ENCODE data around the gene ARMC9. TPM values are rescaled to one million over a fixed set of nuclear protein-coding genes. Genes with fewer than 3 reads are reported as not detected.

Gene ARMC9, protein sequence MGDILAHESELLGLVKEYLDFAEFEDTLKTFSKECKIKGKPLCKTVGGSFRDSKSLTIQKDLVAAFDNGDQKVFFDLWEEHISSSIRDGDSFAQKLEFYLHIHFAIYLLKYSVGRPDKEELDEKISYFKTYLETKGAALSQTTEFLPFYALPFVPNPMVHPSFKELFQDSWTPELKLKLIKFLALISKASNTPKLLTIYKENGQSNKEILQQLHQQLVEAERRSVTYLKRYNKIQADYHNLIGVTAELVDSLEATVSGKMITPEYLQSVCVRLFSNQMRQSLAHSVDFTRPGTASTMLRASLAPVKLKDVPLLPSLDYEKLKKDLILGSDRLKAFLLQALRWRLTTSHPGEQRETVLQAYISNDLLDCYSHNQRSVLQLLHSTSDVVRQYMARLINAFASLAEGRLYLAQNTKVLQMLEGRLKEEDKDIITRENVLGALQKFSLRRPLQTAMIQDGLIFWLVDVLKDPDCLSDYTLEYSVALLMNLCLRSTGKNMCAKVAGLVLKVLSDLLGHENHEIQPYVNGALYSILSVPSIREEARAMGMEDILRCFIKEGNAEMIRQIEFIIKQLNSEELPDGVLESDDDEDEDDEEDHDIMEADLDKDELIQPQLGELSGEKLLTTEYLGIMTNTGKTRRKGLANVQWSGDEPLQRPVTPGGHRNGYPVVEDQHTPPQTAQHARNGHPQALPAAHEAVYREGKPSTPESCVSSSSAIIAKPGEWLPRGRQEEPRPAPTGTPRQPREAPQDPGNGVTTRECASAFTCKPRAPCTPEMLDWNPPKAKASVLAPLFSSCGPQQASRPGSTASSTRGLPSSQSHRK
- total RNA-seq (2014; rRNA removed; shearing (Covaris generic)) (15.1 and 17.7 TPM in 2 replicates), polyA plus RNA-seq (2016; fragmentation: Nextera tagmentation; extraction: Ambion mirVana) (17.3 and 17.7 TPM in 2 replicates)

DNA sequence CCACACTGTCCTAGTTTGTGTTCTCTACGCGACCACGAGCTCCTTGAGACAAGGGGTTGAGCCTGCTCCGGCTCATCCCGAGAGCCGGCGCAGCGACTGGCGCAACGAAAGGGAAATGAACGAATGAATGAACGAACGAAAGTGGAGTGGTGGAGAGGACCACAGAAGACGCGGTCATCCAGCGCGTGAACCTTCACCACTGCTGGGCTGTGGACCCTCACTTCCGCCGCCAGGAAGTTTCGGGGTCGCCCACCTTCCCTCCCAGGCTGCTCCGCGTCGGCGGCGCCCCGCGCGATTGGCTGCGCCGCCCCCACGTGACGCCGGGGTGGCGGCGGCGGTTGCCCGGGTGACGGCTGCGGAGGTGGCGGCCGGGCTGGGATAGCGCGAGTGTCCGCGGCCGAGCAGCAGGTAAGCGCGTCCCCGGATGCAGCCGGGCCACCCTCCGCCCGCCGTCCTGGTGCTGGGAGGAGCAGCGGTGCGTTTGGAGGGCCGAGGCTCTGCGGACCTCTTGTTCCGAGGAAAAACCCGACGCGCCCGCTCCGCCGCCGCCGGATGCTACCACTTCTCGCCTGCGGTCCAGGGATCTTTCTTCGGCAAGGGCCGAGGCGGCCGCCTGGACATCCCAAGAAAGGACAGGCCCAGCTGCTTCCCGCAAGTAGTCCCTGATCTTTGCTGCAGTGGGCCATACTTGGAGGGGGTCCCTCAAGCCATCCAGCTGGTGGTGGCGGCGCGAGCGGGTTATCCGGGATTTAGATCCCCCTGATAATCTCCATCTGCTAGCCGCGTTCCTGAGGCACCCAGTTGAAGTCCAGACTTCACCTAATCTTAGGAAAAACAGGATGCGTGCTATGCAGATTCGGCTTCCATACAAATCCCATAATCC lies at the start of gene ARMC9:
Gene ARMC9 (plus strand): TSS at position 341 of the 883 bp plus-strand sequence. CDS start 7,608 bp downstream, outside the sequence.
- no peaks in the 10 kb centered on the region for H4K20me1 ChIP-seq (ENCODE audit: insufficient read depth)
- DNase-seq = peak; percentile 88
- no peaks in the 10 kb centered on the region for H3K9me2 ChIP-seq (ENCODE audit: insufficient read depth)
- no peaks in the 10 kb centered on the region for H3K36me3 ChIP-seq (ENCODE audit: low read depth)
- 1 to 2% methylated on average over 70 to 80 of the region's 83 CpGs for WGBS, 2 experiments (ENCODE audit: low coverage in 1 of 2, low lambda C conversion rate in 2 of 2, missing lambda C conversion rate in 2 of 2)
- peak within 1 kb of the TSS; percentile 81 for H3K9ac ChIP-seq
- H3K27me3 ChIP-seq (replicated peaks; ENCODE audit: insufficient read depth) = no peaks in the 10 kb centered on the region
- no peak for TF ChIP-seq EZH2phosphoT487 (IDR thresholded peaks at IDR 0.05; ENCODE audit: insufficient read depth, low read depth)
- TF ChIP-seq EZH2 (IDR thresholded peaks at IDR 0.05; ENCODE audit: insufficient read depth, poor library complexity, severe bottlenecking) = no peak
- peaks cover 25% of the 10 kb centered on the region for H3K4me1 ChIP-seq (ENCODE audit: insufficient read depth)
- H3K79me2 ChIP-seq (ENCODE audit: insufficient read depth) = peaks cover 40% of the 10 kb centered on the region
- H3K4me3 ChIP-seq = peak within 1 kb of the TSS; percentile 90
- in situ Hi-C loops (cut with MboI) = loop anchor here (10.0 kb wide), 1 partner anchor 94 kb away; no protein-coding TSS in a partner anchor
- H3K9me3 ChIP-seq (ENCODE audit: low read depth) = no peaks in the 10 kb centered on the region
- H3K27ac ChIP-seq = peak within 1 kb of the TSS; percentile 75
- H2AFZ ChIP-seq = peak within 1 kb of the TSS; percentile 96
- peak within 1 kb of the TSS; percentile 95 for H3K4me2 ChIP-seq (ENCODE audit: unreplicated experiment)
- peaks cover 6% of the 10 kb centered on the region for H3F3A ChIP-seq (ENCODE audit: insufficient read depth)

DNA sequence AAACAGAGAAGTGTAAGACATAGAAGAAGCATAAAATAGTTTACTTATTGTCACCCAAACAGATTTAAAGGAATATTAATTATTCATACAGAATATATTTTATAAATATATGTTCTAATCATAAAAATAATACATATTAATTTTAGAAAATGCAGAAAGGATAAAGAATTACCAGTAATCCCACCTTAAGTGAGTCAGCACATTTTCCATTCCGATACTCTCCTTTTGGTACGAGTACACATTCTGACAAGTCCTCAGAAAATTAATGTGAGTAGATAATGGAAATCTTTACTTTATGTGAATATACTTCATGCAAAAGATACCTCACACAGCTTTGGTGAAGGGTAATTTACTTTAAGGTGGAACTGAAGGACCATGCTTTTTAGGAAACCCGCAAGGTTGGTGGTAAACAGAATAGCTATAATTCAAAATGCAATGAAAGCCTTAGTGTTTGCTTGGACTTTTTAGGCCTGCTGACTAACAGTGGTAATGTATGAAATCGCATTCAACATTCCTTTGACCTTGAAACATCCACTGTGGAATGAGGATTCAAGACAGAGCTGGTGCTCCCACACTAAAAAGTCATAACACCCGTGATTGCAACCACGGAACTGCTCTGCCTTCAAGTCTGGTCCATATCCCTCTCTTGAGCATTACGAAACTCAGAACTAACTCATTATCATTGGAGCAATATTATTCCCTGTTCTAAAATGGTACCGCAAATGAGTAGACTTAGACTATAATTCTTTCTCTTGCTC lies 45.5 kb upstream of the ARMC9 start:
- no peak overlapping the region for H3K4me2 ChIP-seq (ENCODE audit: unreplicated experiment)
- H3K9me3 ChIP-seq (ENCODE audit: low read depth) = no peaks in the 10 kb centered on the region
- H3K4me3 ChIP-seq = no peak overlapping the region
- no peak overlapping the region for H2AFZ ChIP-seq
- peaks cover 6% of the 10 kb centered on the region; the same call in 1 of the 2 replicates for H3F3A ChIP-seq (ENCODE audit: insufficient read depth)
- H3K9me2 ChIP-seq (ENCODE audit: insufficient read depth) = no peaks in the 10 kb centered on the region
- H3K4me1 ChIP-seq (ENCODE audit: insufficient read depth) = peaks cover 10% of the 10 kb centered on the region; the same call in 1 of the 2 replicates
- in situ Hi-C loops (cut with MboI) = no loop called here
- DNase-seq = peak; percentile 60
- H3K36me3 ChIP-seq (ENCODE audit: low read depth) = peaks cover 29% of the 10 kb centered on the region
- TF ChIP-seq EZH2phosphoT487 (IDR thresholded peaks at IDR 0.05; ENCODE audit: insufficient read depth, low read depth) (no peak), EZH2 (IDR thresholded peaks at IDR 0.05; ENCODE audit: insufficient read depth, poor library complexity, severe bottlenecking) (no peak)
- no peaks in the 10 kb centered on the region for H3K27me3 ChIP-seq (replicated peaks; ENCODE audit: insufficient read depth)
- WGBS, 2 experiments (ENCODE audit: low coverage in 1 of 2, low lambda C conversion rate in 2 of 2, missing lambda C conversion rate in 2 of 2) = 81 to 89% methylated on average over 8 of the region's 8 CpGs
- no peak overlapping the region for H3K9ac ChIP-seq
- H3K27ac ChIP-seq = peak overlapping the region; percentile 49; the same call in 1 of the 2 replicates
- H3K79me2 ChIP-seq (ENCODE audit: insufficient read depth) = peaks cover 5% of the 10 kb centered on the region; the same call in 1 of the 2 replicates
- H4K20me1 ChIP-seq (ENCODE audit: insufficient read depth) = no peaks in the 10 kb centered on the region

DNA sequence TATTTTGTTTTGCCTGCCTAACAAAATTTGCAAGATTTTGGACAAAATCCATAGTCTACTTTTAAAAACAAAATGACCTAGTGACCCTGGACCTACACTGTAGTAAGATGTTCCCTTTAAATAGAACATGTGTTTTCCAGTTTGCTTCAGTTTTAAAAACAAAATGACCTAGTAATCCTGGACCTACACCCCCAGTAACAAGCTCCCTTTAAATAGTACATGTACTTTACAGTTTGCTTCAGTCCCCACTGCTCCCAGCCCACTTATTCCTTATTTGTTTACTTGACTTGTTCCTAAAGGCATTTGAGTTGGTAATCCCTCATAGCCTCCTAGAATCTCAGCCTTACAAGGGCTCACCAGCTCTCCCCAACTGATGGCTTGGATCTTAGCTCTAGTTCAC lies 39.1 kb upstream of the ARMC9 start:
- H3K4me3 ChIP-seq = no peak overlapping the region
- no peaks in the 10 kb centered on the region for H4K20me1 ChIP-seq (ENCODE audit: insufficient read depth)
- peaks cover 5% of the 10 kb centered on the region; the same call in 1 of the 2 replicates for H3K79me2 ChIP-seq (ENCODE audit: insufficient read depth)
- in situ Hi-C loops (cut with MboI) = no loop called here
- no peak overlapping the region for H3K9ac ChIP-seq
- H3K27ac ChIP-seq = no peak overlapping the region
- peaks cover 9% of the 10 kb centered on the region; the same call in 1 of the 2 replicates for H3K36me3 ChIP-seq (ENCODE audit: low read depth)
- TF ChIP-seq EZH2phosphoT487 (IDR thresholded peaks at IDR 0.05; ENCODE audit: insufficient read depth, low read depth) (no peak), EZH2 (IDR thresholded peaks at IDR 0.05; ENCODE audit: insufficient read depth, poor library complexity, severe bottlenecking) (no peak)
- H3K4me1 ChIP-seq (ENCODE audit: insufficient read depth) = peaks cover 29% of the 10 kb centered on the region
- DNase-seq = no peak
- no peak overlapping the region for H3K4me2 ChIP-seq (ENCODE audit: unreplicated experiment)
- no peaks in the 10 kb centered on the region for H3K27me3 ChIP-seq (replicated peaks; ENCODE audit: insufficient read depth)
- no peaks in the 10 kb centered on the region for H3K9me3 ChIP-seq (ENCODE audit: low read depth)
- no peaks in the 10 kb centered on the region for H3K9me2 ChIP-seq (ENCODE audit: insufficient read depth)
- peaks cover 35% of the 10 kb centered on the region for H3F3A ChIP-seq (ENCODE audit: insufficient read depth)
- H2AFZ ChIP-seq = no peak overlapping the region
